HepG2 (cell line): ENCODE data around the gene AMHR2. TPM values are rescaled to one million over a fixed set of nuclear protein-coding genes. Genes with fewer than 3 reads are reported as not detected.

Experiments
- DMAP1 ChIP-seq: IDR thresholded peaks from 2 replicates; pipeline ENCODE4 v1.6.1; 2016
- FOXC1 ChIP-seq: sonication (generic); formaldehyde crosslinking; IDR thresholded peaks from 2 replicates; pipeline ENCODE4 v1.8.0; 2022; ENCODE audit warnings: mild to moderate bottlenecking, missing genetic modification reagents, borderline replicate concordance
- JUND ChIP-seq: sonication (generic); formaldehyde crosslinking; IDR thresholded peaks from 2 replicates; pipeline ENCODE4 v1.8.0; 2022; ENCODE audit warnings: mild to moderate bottlenecking, missing genetic modification reagents
- KLF11 ChIP-seq: IDR thresholded peaks from 2 replicates; pipeline ENCODE4 v1.6.1; 2016; ENCODE audit warnings: missing compliant biosample characterization
- SP2 ChIP-seq: sonication (generic); formaldehyde crosslinking; IDR thresholded peaks from 2 replicates; pipeline ENCODE4 v1.5.1; 2020; ENCODE audit warnings: mild to moderate bottlenecking, missing genetic modification reagents
- STAG1 ChIP-seq: sonication (generic); formaldehyde crosslinking; IDR thresholded peaks from 2 replicates; pipeline ENCODE4 v1.4.0; 2020; ENCODE audit warnings: missing genetic modification reagents
- TAF15 ChIP-seq: fragments of 200-400 bp; formaldehyde crosslinking; IDR thresholded peaks from one replicate; pipeline ENCODE4 v1.6.1; 2018; ENCODE audit warnings: mild to moderate bottlenecking, low read depth, low read length; ENCODE audit not compliant: poor library complexity, severe bottlenecking
- ZNF33B ChIP-seq: sonication (generic); formaldehyde crosslinking; IDR thresholded peaks from 2 replicates; pipeline ENCODE4 v1.5.1; 2020; ENCODE audit warnings: mild to moderate bottlenecking, missing genetic modification reagents
- ZNF550 ChIP-seq: sonication (generic); formaldehyde crosslinking; IDR thresholded peaks from 2 replicates; pipeline ENCODE4 v1.4.0; 2020; ENCODE audit warnings: mild to moderate bottlenecking, missing genetic modification reagents, borderline replicate concordance
- ZNF605 ChIP-seq: sonication (generic); formaldehyde crosslinking; IDR thresholded peaks from 2 replicates; pipeline ENCODE4 v1.8.0; 2022; ENCODE audit warnings: mild to moderate bottlenecking, missing genetic modification reagents
- polyA plus RNA-seq, 8 experiments: library from polyadenylated mRNA; depleted of rRNA in 3 of 8; stranded (reverse) in 7 of 8; unstranded in 1 of 8; fragments of >200 nt; fragmentation: Illumina TruSeq in 4 of 8; extraction: Trizol in 4 of 8; gene quantifications; 2 replicates each; pipeline versions ENCODE4 v1.2.1 to v1.2.3, GENCODE V29; 2011 to 2016; ENCODE audit warnings: low read depth in 4 of 8, missing spikeins in 1 of 8, mixed read lengths in 1 of 8; ENCODE audit not compliant: insufficient read depth in 1 of 8
- total RNA-seq, 5 experiments: library from RNA; depleted of rRNA; stranded (reverse); fragments of >200 nt; fragmentation: Illumina TruSeq; extraction: Trizol; gene quantifications; 2 replicates each; pipeline ENCODE4 v1.2.3, GENCODE V29; 2016; ENCODE audit warnings: low read depth in 1 of 5
- TF ChIP-seq, protein P1 (sequence below): sonication (generic); formaldehyde crosslinking; IDR thresholded peaks from 2 replicates; pipeline ENCODE4 v1.4.0; 2020; ENCODE audit warnings: missing genetic modification reagents
- TF ChIP-seq, protein P2 (sequence below): sonication (generic); formaldehyde crosslinking; IDR thresholded peaks from 2 replicates; pipeline ENCODE4 v1.5.1; 2020; ENCODE audit warnings: mild to moderate bottlenecking, moderate library complexity, missing genetic modification reagents

The AMHR2 gene
- total and polyA plus RNA-seq, 2 of the 13 experiments (the other 11 are each of a cell fraction or from before 2014, with no cell fraction given), result 0.24 to 0.58 TPM

DNA sequence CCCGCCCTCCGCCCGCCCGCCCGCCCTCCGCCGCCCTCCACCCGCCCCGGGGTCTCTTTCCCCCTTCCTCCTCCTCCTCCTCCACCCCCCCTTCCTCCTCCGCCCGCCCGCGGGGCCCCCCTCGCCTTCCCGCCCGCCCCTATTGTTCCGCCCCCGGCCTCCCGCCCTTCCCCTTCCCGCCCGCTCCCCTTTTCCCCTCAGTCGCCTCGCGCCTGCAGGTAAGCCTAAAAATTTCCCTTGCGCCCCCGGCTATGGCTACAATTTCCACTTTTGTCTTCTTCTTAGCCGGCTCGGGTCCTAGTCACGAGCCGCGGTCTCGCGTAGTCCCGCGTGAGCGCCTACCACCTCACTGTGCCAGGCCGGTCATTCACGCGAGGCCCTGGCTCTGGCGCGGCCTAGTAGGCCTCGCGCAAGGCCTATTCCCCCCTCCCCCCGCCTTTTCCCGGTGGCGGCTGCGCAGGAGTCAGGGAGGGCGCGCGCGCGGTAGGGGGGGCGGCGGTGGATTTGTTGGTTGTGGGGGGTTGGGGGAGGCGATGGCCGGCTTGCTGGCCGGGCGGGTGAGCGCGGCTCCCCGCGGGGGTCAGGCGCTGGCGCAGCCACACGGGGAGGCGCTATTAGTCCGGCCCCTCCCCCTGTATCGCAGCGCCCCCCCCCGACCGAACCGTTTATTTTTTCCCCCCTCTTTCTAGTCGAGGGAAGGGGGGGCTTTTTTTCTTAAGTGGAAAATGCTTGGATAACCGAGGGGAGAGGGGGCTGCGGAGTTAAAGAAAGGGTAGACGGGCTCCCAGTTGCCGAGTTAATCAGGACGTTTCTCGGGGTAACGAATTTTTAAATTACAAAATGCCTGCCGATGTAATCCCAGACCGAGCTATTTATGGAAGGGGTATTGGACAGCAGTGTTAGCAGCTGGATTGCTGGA lies 28.8 kb downstream of the AMHR2 start (continued):
- TF ChIP-seq, protein P1, sequence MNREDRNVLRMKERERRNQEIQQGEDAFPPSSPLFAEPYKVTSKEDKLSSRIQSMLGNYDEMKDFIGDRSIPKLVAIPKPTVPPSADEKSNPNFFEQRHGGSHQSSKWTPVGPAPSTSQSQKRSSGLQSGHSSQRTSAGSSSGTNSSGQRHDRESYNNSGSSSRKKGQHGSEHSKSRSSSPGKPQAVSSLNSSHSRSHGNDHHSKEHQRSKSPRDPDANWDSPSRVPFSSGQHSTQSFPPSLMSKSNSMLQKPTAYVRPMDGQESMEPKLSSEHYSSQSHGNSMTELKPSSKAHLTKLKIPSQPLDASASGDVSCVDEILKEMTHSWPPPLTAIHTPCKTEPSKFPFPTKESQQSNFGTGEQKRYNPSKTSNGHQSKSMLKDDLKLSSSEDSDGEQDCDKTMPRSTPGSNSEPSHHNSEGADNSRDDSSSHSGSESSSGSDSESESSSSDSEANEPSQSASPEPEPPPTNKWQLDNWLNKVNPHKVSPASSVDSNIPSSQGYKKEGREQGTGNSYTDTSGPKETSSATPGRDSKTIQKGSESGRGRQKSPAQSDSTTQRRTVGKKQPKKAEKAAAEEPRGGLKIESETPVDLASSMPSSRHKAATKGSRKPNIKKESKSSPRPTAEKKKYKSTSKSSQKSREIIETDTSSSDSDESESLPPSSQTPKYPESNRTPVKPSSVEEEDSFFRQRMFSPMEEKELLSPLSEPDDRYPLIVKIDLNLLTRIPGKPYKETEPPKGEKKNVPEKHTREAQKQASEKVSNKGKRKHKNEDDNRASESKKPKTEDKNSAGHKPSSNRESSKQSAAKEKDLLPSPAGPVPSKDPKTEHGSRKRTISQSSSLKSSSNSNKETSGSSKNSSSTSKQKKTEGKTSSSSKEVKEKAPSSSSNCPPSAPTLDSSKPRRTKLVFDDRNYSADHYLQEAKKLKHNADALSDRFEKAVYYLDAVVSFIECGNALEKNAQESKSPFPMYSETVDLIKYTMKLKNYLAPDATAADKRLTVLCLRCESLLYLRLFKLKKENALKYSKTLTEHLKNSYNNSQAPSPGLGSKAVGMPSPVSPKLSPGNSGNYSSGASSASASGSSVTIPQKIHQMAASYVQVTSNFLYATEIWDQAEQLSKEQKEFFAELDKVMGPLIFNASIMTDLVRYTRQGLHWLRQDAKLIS (CRISPR knock-in tag), result no peak
- TF ChIP-seq FOXC1 (no peak), DMAP1 (CRISPR knock-in tag) (peak; percentile 78; the same call in 1 of the 2 replicates), KLF11 (CRISPR knock-in tag) (no peak), TAF15 (no peak), SP2 (CRISPR knock-in tag) (no peak), ZNF550 (no peak), ZNF33B (no peak), ZNF605 (peak; percentile 79; the same call in 1 of the 2 replicates), STAG1 (CRISPR knock-in tag) (no peak), JUND (no peak)
- TF ChIP-seq, protein P2, sequence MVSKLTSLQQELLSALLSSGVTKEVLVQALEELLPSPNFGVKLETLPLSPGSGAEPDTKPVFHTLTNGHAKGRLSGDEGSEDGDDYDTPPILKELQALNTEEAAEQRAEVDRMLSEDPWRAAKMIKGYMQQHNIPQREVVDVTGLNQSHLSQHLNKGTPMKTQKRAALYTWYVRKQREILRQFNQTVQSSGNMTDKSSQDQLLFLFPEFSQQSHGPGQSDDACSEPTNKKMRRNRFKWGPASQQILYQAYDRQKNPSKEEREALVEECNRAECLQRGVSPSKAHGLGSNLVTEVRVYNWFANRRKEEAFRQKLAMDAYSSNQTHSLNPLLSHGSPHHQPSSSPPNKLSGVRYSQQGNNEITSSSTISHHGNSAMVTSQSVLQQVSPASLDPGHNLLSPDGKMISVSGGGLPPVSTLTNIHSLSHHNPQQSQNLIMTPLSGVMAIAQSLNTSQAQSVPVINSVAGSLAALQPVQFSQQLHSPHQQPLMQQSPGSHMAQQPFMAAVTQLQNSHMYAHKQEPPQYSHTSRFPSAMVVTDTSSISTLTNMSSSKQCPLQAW (CRISPR knock-in tag), result no peak
- TF ChIP-seq, all 625 proteins: peak for 175
